Measurements from ENCODE around the gene SFRP2.
A peak's percentile ranks its signal among the peaks of the same experiment; 100 is the strongest.

Gene SFRP2

DNA sequence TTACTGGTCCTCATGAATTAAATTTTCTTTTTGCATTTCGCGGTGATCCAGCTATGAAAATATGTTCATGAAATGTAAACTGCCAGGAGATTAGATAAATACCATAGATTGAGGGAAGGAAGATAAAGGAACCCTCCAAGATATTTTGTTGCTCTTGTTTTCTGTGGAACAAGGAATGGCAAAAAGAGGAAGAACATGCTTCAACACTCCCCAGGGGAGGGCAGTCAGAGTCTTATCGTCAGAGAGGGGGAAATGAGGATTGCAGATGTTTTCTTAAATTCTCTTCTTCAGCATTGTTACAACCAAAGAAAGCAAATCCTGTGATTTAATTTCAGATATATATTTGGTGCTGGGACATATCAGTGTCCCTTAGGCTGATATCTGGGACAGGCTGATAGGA lies 9.5 kb upstream of the SFRP2 start:
- DNase-seq (ENCODE audit: low spot score), result no peak

DNA sequence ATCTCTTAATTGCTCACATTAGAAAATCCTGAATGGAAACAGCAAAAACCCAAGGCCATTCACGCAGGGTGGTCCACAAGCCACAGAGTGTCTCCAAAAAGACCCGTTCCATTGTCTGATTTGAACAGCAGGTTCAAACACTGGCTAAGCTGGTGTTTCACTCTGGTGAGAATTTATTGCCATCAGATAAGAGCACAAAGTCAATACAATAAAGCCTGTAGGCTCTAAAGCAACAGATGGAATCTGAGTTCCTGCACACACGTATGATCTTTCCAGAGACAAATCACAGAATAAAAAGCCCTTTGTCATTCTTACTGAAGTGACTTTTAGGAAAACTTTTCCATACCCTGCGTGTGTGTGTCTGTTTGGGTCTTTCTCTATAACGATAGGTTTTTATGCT lies 5.1 kb upstream of the SFRP2 start:
- no peak for DNase-seq (ENCODE audit: low spot score)

DNA sequence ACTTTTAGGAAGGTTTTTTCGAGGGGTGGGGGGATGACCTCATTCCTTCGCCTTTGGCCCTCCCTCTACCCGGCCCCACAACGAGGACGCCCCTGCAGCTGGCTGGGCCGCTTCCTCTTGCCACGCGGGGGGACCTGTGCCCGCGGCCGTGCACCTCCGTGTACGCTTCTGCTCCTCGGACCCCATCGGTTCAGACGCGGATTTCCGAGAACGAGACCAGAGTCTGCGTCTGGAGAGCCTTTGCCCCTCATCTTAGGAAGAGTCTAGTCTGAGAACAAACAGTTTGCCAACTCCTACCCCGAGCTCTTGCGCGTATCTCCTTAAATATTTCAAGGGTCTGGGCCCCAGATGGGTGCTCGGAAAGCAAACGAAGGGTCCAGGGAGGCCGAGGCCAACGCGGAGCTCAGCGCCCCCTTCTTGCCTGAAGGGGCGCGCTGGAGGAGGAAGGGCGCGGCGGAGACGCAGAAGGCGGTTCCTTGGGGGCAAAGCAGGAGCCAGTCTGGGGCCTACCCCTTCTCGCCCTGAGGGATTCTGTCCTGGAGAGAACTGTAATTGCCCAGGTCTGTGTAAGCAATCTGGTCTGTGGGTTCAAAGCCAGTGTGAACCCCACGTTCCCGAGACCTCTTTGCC lies 3.9 kb upstream of the SFRP2 start:
- no peak for DNase-seq (ENCODE audit: low spot score)

GRCh38 chr4:153791746-153792617 lies 3.1 kb upstream of the SFRP2 start:
- DNase-seq (ENCODE audit: low spot score), result no peak

GRCh38 chr4:153790962-153791551 lies 2.2 kb upstream of the SFRP2 start:
- DNase-seq (ENCODE audit: low spot score), result no peak

DNA sequence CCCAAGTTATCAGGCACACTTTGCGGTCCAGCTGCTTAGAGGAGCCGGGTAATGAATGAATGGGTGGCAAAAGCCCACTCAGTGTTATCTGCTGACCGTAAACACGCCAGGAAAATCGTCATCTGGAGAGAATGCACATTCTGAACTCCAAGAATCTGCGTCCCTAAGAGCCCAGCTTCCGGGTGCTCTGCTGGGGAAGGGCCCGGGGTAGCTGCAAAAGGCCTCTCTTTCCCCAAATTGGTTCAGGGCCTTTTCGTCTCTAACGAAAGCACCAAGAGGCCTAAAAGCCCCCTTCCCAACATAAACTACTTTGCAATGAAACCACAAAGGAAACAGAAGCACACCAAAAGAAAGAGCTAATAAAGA lies 1.6 kb upstream of the SFRP2 start:
- DNase-seq (ENCODE audit: low spot score), result no peak

- no peak for DNase-seq (ENCODE audit: low spot score)
Observed at GRCh38 chr4:153789741-153790499, 1.0 kb upstream of the SFRP2 start.

DNA sequence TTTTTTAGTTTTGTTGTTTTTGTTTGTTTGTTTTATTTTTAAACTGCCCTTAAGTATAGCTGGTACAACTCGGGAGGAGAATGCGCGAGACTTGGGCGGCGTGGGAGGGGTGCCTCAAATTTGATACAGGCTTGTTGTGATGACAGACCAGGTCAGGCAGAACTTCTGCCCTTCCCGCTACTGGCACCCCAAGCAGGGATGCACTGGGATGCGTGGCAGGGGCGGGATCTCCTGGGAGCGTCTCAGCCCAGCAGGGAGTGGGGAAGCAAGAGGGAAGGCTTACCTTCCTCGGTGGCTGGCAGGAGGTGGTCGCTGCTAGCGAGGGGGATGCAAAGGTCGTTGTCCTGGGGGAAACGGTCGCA lies 851 bp downstream of the SFRP2 start:
- no peak for DNase-seq (ENCODE audit: low spot score)

GRCh38 chr4:153787575-153787974 lies 1.3 kb downstream of the SFRP2 start:
- DNase-seq (ENCODE audit: low spot score), result no peak

DNA sequence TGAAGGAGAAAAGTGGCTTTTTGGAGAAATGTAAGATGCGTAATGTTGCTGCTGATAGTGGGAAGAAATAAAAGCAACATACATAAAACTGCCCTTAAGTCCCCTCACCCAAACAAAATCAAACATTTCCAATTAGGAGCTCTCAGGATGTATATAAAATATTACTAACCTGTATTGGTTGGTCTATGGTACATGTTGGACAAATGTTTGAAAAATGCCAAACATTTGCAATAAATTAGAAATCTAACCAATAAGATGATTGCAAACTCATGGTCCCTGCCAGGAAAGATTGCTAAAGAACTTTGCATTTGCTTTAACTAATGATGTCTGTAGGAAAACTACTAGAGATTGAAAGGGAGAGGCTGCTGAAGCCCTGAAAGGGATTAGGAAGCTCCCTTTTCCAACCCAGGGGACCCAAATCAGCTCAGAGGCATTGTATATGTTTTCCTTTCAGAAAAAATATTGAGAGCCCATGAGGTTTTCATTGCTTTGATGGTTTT lies 1.8 kb downstream of the SFRP2 start:
- DNase-seq (ENCODE audit: low spot score), result no peak

- peak; percentile 85 for DNase-seq (ENCODE audit: low spot score)
Observed at GRCh38 chr4:153785910-153786721, 2.8 kb downstream of the SFRP2 start.

- no peak for DNase-seq (ENCODE audit: low spot score)
Observed at GRCh38 chr4:153784166-153784699, 4.7 kb downstream of the SFRP2 start.

GRCh38 chr4:153782581-153782980 lies 6.3 kb downstream of the SFRP2 start:
- no peak for DNase-seq (ENCODE audit: low spot score)

- no peak for DNase-seq (ENCODE audit: low spot score)
Observed at GRCh38 chr4:153781717-153782416, 7.0 kb downstream of the SFRP2 start.

DNA sequence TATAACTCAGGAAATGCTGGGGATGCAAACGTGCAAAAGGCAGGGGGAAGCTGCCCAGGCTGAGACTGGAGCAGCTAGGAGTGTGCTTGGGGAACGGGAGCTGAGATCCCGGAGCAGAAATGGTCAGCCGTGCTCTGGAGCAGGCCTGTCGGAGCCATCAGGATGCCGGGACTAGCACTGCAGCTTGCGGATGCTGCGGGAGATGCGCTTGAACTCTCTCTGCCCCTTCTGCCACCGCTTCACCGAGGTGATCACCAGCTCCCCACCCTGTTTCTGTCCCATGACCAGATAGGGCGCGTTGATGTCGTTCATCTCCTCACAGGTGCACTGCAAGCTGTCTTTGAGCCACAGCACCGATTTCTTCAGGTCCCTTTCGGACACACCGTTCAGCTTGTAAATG lies 7.6 kb downstream of the SFRP2 start:
- DNase-seq (ENCODE audit: low spot score), result no peak

DNA sequence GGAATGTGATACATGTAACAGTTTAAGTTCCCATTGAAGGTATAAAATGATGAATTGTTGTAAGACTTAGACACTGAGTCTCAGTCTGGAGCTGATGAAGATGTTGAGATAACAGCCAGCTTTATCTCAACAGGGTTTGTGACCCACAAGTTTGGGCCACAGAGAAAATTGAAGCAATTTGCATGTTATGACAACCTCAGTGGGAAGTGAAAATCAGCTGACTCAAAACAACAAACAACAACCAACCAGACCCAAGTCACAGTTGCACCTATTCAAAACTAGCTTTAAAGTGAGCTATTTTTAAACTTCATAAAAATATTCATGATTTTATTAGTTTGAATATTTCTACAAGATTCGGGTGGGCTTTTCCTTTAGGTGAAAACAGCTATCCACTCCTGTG lies 8.0 kb downstream of the SFRP2 start:
- no peak for DNase-seq (ENCODE audit: low spot score)

DNA sequence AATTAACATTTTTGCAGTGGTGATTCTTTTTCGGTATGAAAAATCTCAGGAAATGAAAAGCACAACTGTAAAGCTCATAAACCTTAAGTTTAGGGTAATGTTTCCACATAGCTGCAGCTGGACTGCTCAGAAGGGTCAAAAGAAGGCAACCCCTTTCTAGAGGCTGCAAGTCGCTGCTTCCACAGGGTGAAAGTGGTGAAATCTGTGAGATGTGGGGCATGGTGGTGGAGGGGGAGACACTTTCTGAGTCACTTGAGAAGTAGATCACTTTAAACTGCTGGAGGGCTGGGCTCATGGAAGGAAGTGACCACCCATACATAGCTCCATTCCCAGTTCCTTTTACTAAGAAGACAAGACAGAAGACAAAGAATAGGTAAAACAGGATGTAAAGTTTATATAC lies 8.7 kb downstream of the SFRP2 start:
- no peak for DNase-seq (ENCODE audit: low spot score)

GRCh38 chr4:153778383-153778782 lies 10.5 kb downstream of the SFRP2 start:
- no peak for DNase-seq (ENCODE audit: low spot score)

DNA sequence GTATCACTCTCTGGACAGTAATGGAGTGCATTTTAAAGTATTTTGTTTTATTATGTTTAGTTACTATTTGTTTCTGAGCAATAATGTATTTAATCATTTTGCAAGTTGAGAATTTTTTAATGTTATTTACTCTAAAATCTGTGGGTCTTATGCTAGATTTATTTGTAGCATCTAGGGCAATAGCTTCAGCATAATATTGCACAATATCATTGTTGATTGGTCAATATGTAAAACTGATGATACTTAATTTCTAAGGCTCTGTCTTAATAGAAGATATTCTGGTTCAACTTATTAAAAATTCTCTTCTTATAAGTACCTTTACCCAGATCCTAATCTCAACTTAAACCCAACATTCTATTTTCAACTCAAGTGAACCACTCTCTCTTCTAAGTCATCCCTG lies 11.5 kb downstream of the SFRP2 start:
- DNase-seq (ENCODE audit: low spot score), result no peak

GRCh38 chr4:153776601-153777000 lies 12.3 kb downstream of the SFRP2 start:
- no peak for DNase-seq (ENCODE audit: low spot score)

- DNase-seq (ENCODE audit: low spot score), result no peak
Observed at GRCh38 chr4:153773236-153773690, 15.6 kb downstream of the SFRP2 start.
